IMR-90 (cell line): ENCODE results near the gene TGM5. TPM values are rescaled to one million over a fixed set of nuclear protein-coding genes. Genes with fewer than 3 reads are reported as not detected.

Source experiments
- ATAC-seq: fragments of 200-7000 bp; cut with Tn5 transposase; 2 replicates; pipeline ENCODE4 v1.9.1; 2020; ENCODE audit warnings: low read depth, mild to moderate bottlenecking, moderate library complexity
- BruUV-seq: library from RNA; stranded (reverse); fragments of 400-500 nt; replicated peaks from 2 replicates; lab custom pipeline; 2021; lab: Mats Ljungman, UMichigan
- CTCF ChIA-PET: fragments of 300-600 bp; formaldehyde crosslinking; extraction: SDS; loops from one replicate; lab custom pipeline; 2021; ENCODE audit warnings: antibody characterized with exemption; lab: Yijun Ruan, JAX
- POLR2A ChIA-PET: fragments of 300-600 bp; sonication (Branson Sonifier 250); formaldehyde crosslinking; loops from one replicate; lab custom pipeline; 2022; ENCODE audit warnings: antibody characterized with exemption; ENCODE audit not compliant: unreplicated experiment; lab: Charles Lee
- DNase-seq: peaks from one replicate; pipeline ENCODE4 v3.0.0; 2013
- H2AFZ ChIP-seq: replicated peaks from 2 replicates; pipeline ENCODE3; 2013; ENCODE audit warnings: low read length, mild to moderate bottlenecking; ENCODE audit not compliant: poor library complexity
- H2AK5ac ChIP-seq: 2 replicates; pipeline ENCODE4 v1.6.1; 2013; ENCODE audit warnings: low read depth, low read length, inconsistent platforms
- H2AK9ac ChIP-seq: replicated peaks from 2 replicates; pipeline ENCODE3; 2013; ENCODE audit warnings: mild to moderate bottlenecking, low read depth, low read length, moderate library complexity; ENCODE audit not compliant: poor library complexity
- H2BK120ac ChIP-seq: 2 replicates; pipeline ENCODE4 v1.6.1; 2013; ENCODE audit warnings: low read depth, low read length, inconsistent platforms
- H2BK15ac ChIP-seq: 3 replicates; pipeline ENCODE4 v1.6.1; 2013; ENCODE audit warnings: low read depth, low read length, inconsistent platforms
- H2BK20ac ChIP-seq: 2 replicates; pipeline ENCODE4 v1.6.1; 2013; ENCODE audit warnings: low read depth, mild to moderate bottlenecking, inconsistent platforms, low read length, moderate library complexity
- H2BK5ac ChIP-seq: 2 replicates; pipeline ENCODE4 v1.6.1; 2013; ENCODE audit warnings: mild to moderate bottlenecking, low read depth, low read length, inconsistent platforms; ENCODE audit not compliant: poor library complexity, severe bottlenecking
- H3K14ac ChIP-seq: replicated peaks from 2 replicates; pipeline ENCODE4 v1.6.1; 2013; ENCODE audit warnings: low read depth, low read length, inconsistent platforms
- H3K18ac ChIP-seq: 2 replicates; pipeline ENCODE4 v1.6.1; 2013; ENCODE audit warnings: low read depth, low read length, control low read depth
- H3K23ac ChIP-seq: 2 replicates; pipeline ENCODE4 v1.6.1; 2013; ENCODE audit warnings: low read depth, low read length, inconsistent platforms
- H3K27ac ChIP-seq: 2 replicates; pipeline ENCODE4 v1.5.1; 2013; ENCODE audit warnings: mild to moderate bottlenecking, control low read depth, low read length; ENCODE audit not compliant: insufficient read depth
- H3K27me3 ChIP-seq: 2 replicates; pipeline ENCODE4 v1.6.1; 2013; ENCODE audit warnings: low read length; ENCODE audit not compliant: control insufficient read depth, insufficient read depth
- H3K36me3 ChIP-seq: 2 replicates; pipeline ENCODE4 v1.6.1; 2013; ENCODE audit warnings: low read length, mixed read lengths; ENCODE audit not compliant: control insufficient read depth, insufficient read depth
- H3K4ac ChIP-seq: 2 replicates; pipeline ENCODE4 v1.6.1; 2013; ENCODE audit warnings: low read depth, low read length, inconsistent platforms
- H3K4me1 ChIP-seq: 2 replicates; pipeline ENCODE4 v1.6.1; 2013; ENCODE audit warnings: low read length, mixed read lengths; ENCODE audit not compliant: control insufficient read depth, insufficient read depth
- H3K4me2 ChIP-seq: 2 replicates; pipeline ENCODE4 v1.6.1; 2013; ENCODE audit warnings: low read depth, mild to moderate bottlenecking, control low read depth, low read length, moderate library complexity
- H3K4me3 ChIP-seq: 2 replicates; pipeline ENCODE4 v1.5.1; 2013; ENCODE audit warnings: low read depth, mild to moderate bottlenecking, control low read depth, low read length, moderate library complexity; ENCODE audit not compliant: insufficient read depth
- H3K56ac ChIP-seq: 2 replicates; pipeline ENCODE4 v1.6.1; 2013; ENCODE audit warnings: low read length, inconsistent platforms; ENCODE audit not compliant: insufficient read depth; ENCODE audit errors: extremely low read depth
- H3K79me1 ChIP-seq, 2 experiments: 2 replicates each; pipeline ENCODE4 v1.6.1; 2013; ENCODE audit warnings: low read length in 2 of 2, inconsistent platforms in 1 of 2, low read depth in 1 of 2
- H3K9ac ChIP-seq: 2 replicates; pipeline ENCODE4 v1.6.1; 2013; ENCODE audit warnings: low read depth, low read length, control low read depth
- H3K9me1 ChIP-seq: 2 replicates; pipeline ENCODE4 v1.6.1; 2013; ENCODE audit warnings: low read length, inconsistent platforms; ENCODE audit not compliant: insufficient read depth
- H3K9me3 ChIP-seq: 2 replicates; pipeline ENCODE4 v1.6.1; 2013; ENCODE audit warnings: low read length; ENCODE audit not compliant: control insufficient read depth, insufficient read depth
- H4K20me1 ChIP-seq: 2 replicates; pipeline ENCODE4 v1.6.1; 2013; ENCODE audit warnings: low read length, inconsistent platforms; ENCODE audit not compliant: insufficient read depth
- H4K5ac ChIP-seq: 2 replicates; pipeline ENCODE4 v1.6.1; 2013; ENCODE audit warnings: mild to moderate bottlenecking, low read depth, low read length, control low read depth
- H4K8ac ChIP-seq, 2 experiments: 2 replicates each; pipeline ENCODE4 v1.6.1; 2013; ENCODE audit warnings: low read depth in 2 of 2, low read length in 2 of 2, control low read depth in 1 of 2, inconsistent platforms in 1 of 2
- H4K91ac ChIP-seq: 2 replicates; pipeline ENCODE4 v1.6.1; 2013; ENCODE audit warnings: low read depth, low read length, inconsistent platforms; ENCODE audit not compliant: insufficient read depth
- CEBPB ChIP-seq: IDR thresholded peaks from 2 replicates; pipeline ENCODE4 v1.6.1; 2012; ENCODE audit warnings: low read depth, low read length, improper control_type of control experiment
- CHD1 ChIP-seq: IDR thresholded peaks from 2 replicates; pipeline ENCODE4 v1.6.1; 2012; ENCODE audit warnings: low read depth, low read length, improper control_type of control experiment
- CTCF ChIP-seq: conservative IDR thresholded peaks from 2 replicates; pipeline ENCODE4 v1.5.1; 2012; ENCODE audit warnings: mild to moderate bottlenecking, low read depth, low read length, improper control_type of control experiment
- FOS ChIP-seq: fragments of 150-350 bp; IDR thresholded peaks from 2 replicates; pipeline ENCODE4 v1.6.1; 2016; ENCODE audit warnings: low read depth, low read length
- MAFK ChIP-seq: IDR thresholded peaks from 2 replicates; pipeline ENCODE4 v1.6.1; 2012; ENCODE audit warnings: low read depth, low read length, improper control_type of control experiment
- MAZ ChIP-seq: IDR thresholded peaks from 2 replicates; pipeline ENCODE4 v1.6.1; 2012; ENCODE audit warnings: low read depth, mild to moderate bottlenecking, low read length, improper control_type of control experiment, moderate library complexity, borderline replicate concordance
- NFE2L2 ChIP-seq: fragments of 150-350 bp; IDR thresholded peaks from 2 replicates; pipeline ENCODE4 v1.6.1; 2016; ENCODE audit warnings: low read depth, mild to moderate bottlenecking, low read length
- POLR2A ChIP-seq: IDR thresholded peaks from 2 replicates; pipeline ENCODE4 v1.6.1; 2012; ENCODE audit warnings: mild to moderate bottlenecking, low read depth, low read length
- RCOR1 ChIP-seq: IDR thresholded peaks from 2 replicates; pipeline ENCODE4 v1.6.1; 2012; ENCODE audit warnings: mild to moderate bottlenecking, low read length, improper control_type of control experiment; ENCODE audit not compliant: insufficient replicate concordance
- WGBS, 2 experiments: methylation state at CpG; one replicate each; pipeline versions ENCODE4 v1.1.5 to v1.1.7; 2013; ENCODE audit warnings: missing lambda C conversion rate in 2 of 2; ENCODE audit not compliant: insufficient read length in 1 of 2; ENCODE audit errors: extremely low coverage in 2 of 2; 5-methylcytosine and 5-hydroxymethylcytosine counted together
- dilution Hi-C: fragments of 300-500 bp; cut with HindIII; formaldehyde crosslinking; loops from one replicate; pipeline ENCODE4 v1.14.3; 2018; ENCODE audit warnings: low sequenced_read_pairs; ENCODE audit not compliant: unreplicated experiment
- in situ Hi-C: fragments of 300-500 bp; cut with MboI; formaldehyde crosslinking; loops from 3 replicates; pipeline ENCODE4 v1.14.3; 2019; ENCODE audit warnings: low sequenced_read_pairs, inconsistent platforms, mixed read lengths
- intact Hi-C: fragments of 100-400 bp; cut with micrococcal nuclease; formaldehyde crosslinking; loops from 2 replicates; pipeline ENCODE4 v1.10.0; 2022
- polyA plus RNA-seq, 3 experiments: library from polyadenylated mRNA; depleted of rRNA; stranded (reverse); fragments of >200 nt; gene quantifications; 2 replicates each; pipeline ENCODE4 v1.2.3, GENCODE V29; 2012; ENCODE audit warnings: low replicate concordance in 1 of 3
- total RNA-seq: library from RNA; depleted of rRNA; stranded (reverse); fragments of >200 nt; gene quantifications from 2 replicates; pipeline ENCODE4 v1.2.3, GENCODE V29; 2012

Gene TGM5
- total and polyA plus RNA-seq, 2 of the 4 experiments (the other 2 are of a cell fraction): not detected

- Histone ChIP-seq H3K36me3 (no peaks in the 10 kb centered on the region), H3K79me1 (no peaks in the 10 kb centered on the region), H3K4me2 (no peak overlapping the region), H3K9ac (no peak overlapping the region), H4K91ac (no peak overlapping the region), H3K9me3 (no peaks in the 10 kb centered on the region), H3K27ac (no peak overlapping the region), H2AK9ac (no peak overlapping the region), H3K23ac (no peak overlapping the region), H4K8ac (no peak overlapping the region), H3K9me1 (no peaks in the 10 kb centered on the region; the same call in 1 of the 2 replicates), H2AFZ (no peak overlapping the region), H2BK120ac (no peak overlapping the region), H4K20me1 (no peaks in the 10 kb centered on the region), H3K4ac (no peak overlapping the region), H3K56ac (no peak overlapping the region), H3K18ac (no peak overlapping the region), H4K5ac (no peak overlapping the region), H3K27me3 (peaks cover 40% of the 10 kb centered on the region), H2BK20ac (no peak overlapping the region), H3K14ac (no peak overlapping the region), H3K4me1 (no peaks in the 10 kb centered on the region), H2BK15ac (no peak overlapping the region), H3K4me3 (no peak overlapping the region), H2BK5ac (no peak overlapping the region), H2AK5ac (no peak overlapping the region)
- TF ChIP-seq MAZ: no peak
- no peak for TF ChIP-seq CEBPB
- TF ChIP-seq NFE2L2: no peak
- no peak for TF ChIP-seq POLR2A
- no peak for TF ChIP-seq CHD1
- no peak for TF ChIP-seq CTCF
- TF ChIP-seq RCOR1: no peak
- no peak for TF ChIP-seq FOS
- no peak for TF ChIP-seq MAFK
- no peak for DNase-seq
- no TSS peak for BruUV-seq
- POLR2A ChIA-PET: no interaction called here
- no CpG with 5 or more reads among the region's 4 CpGs for WGBS, 2 experiments
- CTCF ChIA-PET: no interaction called here
- intact Hi-C loops: no loop called here
- dilution Hi-C loops: no loop called here
- in situ Hi-C loops: no loop called here
- no peak for ATAC-seq
Measured at GRCh38 chr15:43244092-43244491, 22.6 kb downstream of the TGM5 start.
